Measurements from ENCODE around the gene SLC5A12. TPM values are rescaled to one million over a fixed set of nuclear protein-coding genes. Genes with fewer than 3 reads are reported as not detected.
"Not testable (repeated sequence)": the region's sequence is repeated elsewhere in the genome, so short reads cannot be mapped to it uniquely, and the experiment has no call there.

Gene SLC5A12
- total RNA-seq, 6 experiments from 2014 or later: 0.20 to 1.2 (median 0.27) TPM; not detected in 2

DNA sequence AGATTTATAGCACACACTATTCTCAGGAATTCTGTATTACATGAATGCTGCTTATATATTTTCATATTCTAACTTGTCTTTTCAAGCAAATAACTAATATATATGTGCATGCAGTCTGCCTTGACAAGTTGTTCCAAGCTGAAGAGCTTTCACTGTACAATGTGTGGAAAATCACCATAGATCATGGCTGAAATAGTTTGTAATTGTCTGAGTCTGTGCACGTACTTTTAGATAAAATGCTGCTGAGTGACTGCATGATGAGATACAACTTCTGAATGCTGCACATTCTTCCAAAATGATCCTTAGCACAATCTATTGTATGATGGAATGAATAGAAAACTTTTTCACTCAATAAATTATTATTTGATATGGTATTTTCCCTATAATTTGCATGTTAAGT, 58.9 kb downstream of the SLC5A12 start:
- H3K4me1 ChIP-seq: no peaks in the 10 kb centered on the region
- no peaks in the 10 kb centered on the region for H3K36me3 ChIP-seq
- intact Hi-C loops (cut with DNase I): no loop called here
- no peak overlapping the region for H3K27ac ChIP-seq
- H3K4me3 ChIP-seq: no peak overlapping the region
- no peak for ATAC-seq
- H3K27me3 ChIP-seq: no peaks in the 10 kb centered on the region
- DNase-seq: no peak
- TF ChIP-seq, protein P1, sequence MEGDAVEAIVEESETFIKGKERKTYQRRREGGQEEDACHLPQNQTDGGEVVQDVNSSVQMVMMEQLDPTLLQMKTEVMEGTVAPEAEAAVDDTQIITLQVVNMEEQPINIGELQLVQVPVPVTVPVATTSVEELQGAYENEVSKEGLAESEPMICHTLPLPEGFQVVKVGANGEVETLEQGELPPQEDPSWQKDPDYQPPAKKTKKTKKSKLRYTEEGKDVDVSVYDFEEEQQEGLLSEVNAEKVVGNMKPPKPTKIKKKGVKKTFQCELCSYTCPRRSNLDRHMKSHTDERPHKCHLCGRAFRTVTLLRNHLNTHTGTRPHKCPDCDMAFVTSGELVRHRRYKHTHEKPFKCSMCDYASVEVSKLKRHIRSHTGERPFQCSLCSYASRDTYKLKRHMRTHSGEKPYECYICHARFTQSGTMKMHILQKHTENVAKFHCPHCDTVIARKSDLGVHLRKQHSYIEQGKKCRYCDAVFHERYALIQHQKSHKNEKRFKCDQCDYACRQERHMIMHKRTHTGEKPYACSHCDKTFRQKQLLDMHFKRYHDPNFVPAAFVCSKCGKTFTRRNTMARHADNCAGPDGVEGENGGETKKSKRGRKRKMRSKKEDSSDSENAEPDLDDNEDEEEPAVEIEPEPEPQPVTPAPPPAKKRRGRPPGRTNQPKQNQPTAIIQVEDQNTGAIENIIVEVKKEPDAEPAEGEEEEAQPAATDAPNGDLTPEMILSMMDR (IDR thresholded peaks at IDR 0.05): no peak
- TF ChIP-seq POLR2A (IDR thresholded peaks at IDR 0.05): no peak
- WGBS (ENCODE audit: insufficient coverage, low coverage, low lambda C conversion rate, missing lambda C conversion rate): 75% methylated on average over 1 of the region's 1 CpG
- H3K9me3 ChIP-seq: no peaks in the 10 kb centered on the region

DNA sequence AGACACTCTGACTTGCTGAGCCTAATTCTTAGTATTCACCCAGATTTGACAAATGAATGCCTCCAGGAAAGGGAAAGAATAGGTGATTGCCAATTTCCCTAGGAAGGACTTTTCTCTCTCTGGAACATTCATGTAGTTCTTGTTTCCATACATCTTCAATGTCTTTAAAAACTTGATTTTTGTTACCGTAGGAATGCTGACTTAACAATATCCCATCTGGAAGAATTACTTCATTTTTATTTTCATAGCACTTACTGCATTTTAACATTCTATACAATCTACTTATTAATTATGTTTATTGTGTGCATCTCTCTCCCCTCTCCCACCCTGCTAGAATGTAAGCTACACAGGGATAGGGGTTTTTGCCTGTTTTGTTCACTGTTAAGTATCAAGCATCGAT, 66.6 kb downstream of the SLC5A12 start:
- 64% methylated on average over 2 of the region's 2 CpGs for WGBS (ENCODE audit: insufficient coverage, low coverage, low lambda C conversion rate, missing lambda C conversion rate)
- DNase-seq (no peak), ATAC-seq (no peak)
- H3K27me3 ChIP-seq: no peaks in the 10 kb centered on the region
- no peaks in the 10 kb centered on the region for H3K36me3 ChIP-seq
- no peaks in the 10 kb centered on the region for H3K9me3 ChIP-seq
- intact Hi-C loops (cut with DNase I): no loop called here
- H3K27ac ChIP-seq: no peak overlapping the region
- TF ChIP-seq, protein P1 (IDR thresholded peaks at IDR 0.05): no peak
- TF ChIP-seq POLR2A (IDR thresholded peaks at IDR 0.05): no peak
- H3K4me3 ChIP-seq: no peak overlapping the region
- no peaks in the 10 kb centered on the region for H3K4me1 ChIP-seq

DNA sequence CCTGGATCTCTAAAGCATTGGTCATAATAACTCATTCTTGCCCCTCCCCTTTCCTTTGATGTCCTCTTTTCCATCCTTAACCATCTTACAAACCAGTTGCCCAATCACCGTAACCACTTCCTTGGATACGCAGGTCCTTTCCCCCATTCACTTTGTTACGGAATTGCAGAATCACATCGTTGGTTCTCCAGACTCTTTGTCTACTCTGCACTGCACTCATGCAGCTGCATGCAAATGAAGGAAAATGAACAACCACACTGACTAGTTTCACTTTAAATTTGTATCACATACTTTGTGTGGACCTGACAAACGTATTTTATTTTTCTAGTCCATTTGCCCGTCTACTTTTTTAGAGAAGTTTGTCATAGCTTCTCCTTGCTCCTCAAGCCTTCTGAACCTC, 69.9 kb downstream of the SLC5A12 start:
- 78% methylated on average over 6 of the region's 6 CpGs for WGBS (ENCODE audit: insufficient coverage, low coverage, low lambda C conversion rate, missing lambda C conversion rate)
- H3K27ac ChIP-seq: no peak overlapping the region
- no peaks in the 10 kb centered on the region for H3K9me3 ChIP-seq
- H3K36me3 ChIP-seq: no peaks in the 10 kb centered on the region
- TF ChIP-seq, protein P1 (IDR thresholded peaks at IDR 0.05): no peak
- no peak for TF ChIP-seq POLR2A (IDR thresholded peaks at IDR 0.05)
- ATAC-seq: no peak
- H3K4me1 ChIP-seq: no peaks in the 10 kb centered on the region
- no peak overlapping the region for H3K4me3 ChIP-seq
- intact Hi-C loops (cut with DNase I): no loop called here
- DNase-seq: no peak
- H3K27me3 ChIP-seq: no peaks in the 10 kb centered on the region

DNA sequence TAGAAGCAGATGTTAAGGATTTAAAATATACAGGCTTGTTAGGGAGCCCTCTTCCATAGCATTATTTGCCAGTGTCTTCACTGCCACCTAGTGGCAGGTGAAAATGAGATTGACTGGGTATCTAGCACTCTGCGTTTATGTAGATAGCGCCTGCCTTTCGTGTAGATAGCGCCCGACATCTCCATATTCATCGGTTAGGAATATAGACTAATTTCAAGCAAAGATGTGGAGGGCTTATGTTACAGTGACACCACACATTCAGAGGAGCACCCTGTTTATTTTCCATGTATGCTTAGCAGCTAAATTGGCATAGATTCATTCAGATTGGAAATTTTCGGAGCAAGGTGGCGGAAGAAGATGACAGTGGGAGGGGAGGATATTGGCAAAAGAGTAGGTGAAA, 72.0 kb downstream of the SLC5A12 start:
- peak in 2 of 3 donors; percentile 20 to 67 for DNase-seq
- peak; percentile 89 to 93 (median 91) for ATAC-seq
- Histone ChIP-seq H3K27ac (no peak overlapping the region), H3K4me3 (no peak overlapping the region), H3K36me3 (no peaks in the 10 kb centered on the region), H3K9me3 (no peaks in the 10 kb centered on the region), H3K4me1 (no peaks in the 10 kb centered on the region), H3K27me3 (no peaks in the 10 kb centered on the region)
- no peak for TF ChIP-seq POLR2A (IDR thresholded peaks at IDR 0.05)
- TF ChIP-seq, protein P1 (IDR thresholded peaks at IDR 0.05): peak; percentile 52 to 83 (median 70)
- WGBS (ENCODE audit: insufficient coverage, low coverage, low lambda C conversion rate, missing lambda C conversion rate): 40% methylated on average over 8 of the region's 8 CpGs
- intact Hi-C loops (cut with DNase I): no loop called here

DNA sequence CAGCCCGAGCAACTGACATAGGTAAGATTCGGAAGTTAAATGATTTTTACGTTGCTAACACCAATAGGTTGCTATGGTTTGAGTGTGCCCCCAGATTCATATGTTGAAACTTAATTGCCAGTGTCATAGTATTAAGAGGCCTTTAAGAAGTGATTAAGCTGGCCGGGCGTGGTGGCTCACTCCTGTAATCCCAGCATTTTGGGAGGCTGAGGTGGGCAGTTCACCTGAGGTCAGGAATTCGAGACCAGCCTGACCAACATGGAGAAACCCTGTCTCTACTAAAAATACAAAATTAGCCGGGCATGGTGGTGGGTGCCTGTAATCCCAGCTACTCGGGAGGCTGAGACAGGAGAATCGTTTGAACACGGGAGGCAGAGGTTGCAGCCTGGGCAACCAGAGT, 78.5 kb downstream of the SLC5A12 start:
- H3K27ac ChIP-seq; H3K27me3 ChIP-seq; H3K36me3 ChIP-seq; H3K4me3 ChIP-seq; H3K9me3 ChIP-seq; intact Hi-C loops (cut with DNase I); DNase-seq; H3K4me1 ChIP-seq; ATAC-seq: not testable (repeated sequence)
- WGBS (ENCODE audit: insufficient coverage, low coverage, low lambda C conversion rate, missing lambda C conversion rate): 77% methylated on average over 10 of the region's 10 CpGs
